GM12878 (cell line): ENCODE results near the gene EIF3D. TPM values are rescaled to one million over a fixed set of nuclear protein-coding genes. Genes with fewer than 3 reads are reported as not detected.

ENCODE experiments used
- BHLHE40 ChIP-seq, 2 experiments: fragments of 450-650 bp in 1 of 2; IDR thresholded peaks; 2 replicates each; pipeline ENCODE4 v1.6.1; 2011 to 2017; ENCODE audit warnings: low read depth in 2 of 2, borderline replicate concordance in 1 of 2, improper control_type of control experiment in 1 of 2, low read length in 1 of 2, mild to moderate bottlenecking in 1 of 2
- E2F4 ChIP-seq: IDR thresholded peaks from 2 replicates; pipeline ENCODE4 v1.6.1; 2012; ENCODE audit warnings: low read depth, low read length, improper control_type of control experiment
- E2F8 ChIP-seq: fragments of 450-650 bp; IDR thresholded peaks from 2 replicates; pipeline ENCODE4 v1.6.1; 2018; ENCODE audit warnings: mild to moderate bottlenecking, low read depth, moderate library complexity; ENCODE audit not compliant: partially characterized antibody
- IRF5 ChIP-seq: fragments of 450-650 bp; IDR thresholded peaks from 2 replicates; pipeline ENCODE4 v1.6.1; 2017; ENCODE audit warnings: borderline replicate concordance
- KAT2A ChIP-seq: conservative IDR thresholded peaks from 2 replicates; pipeline ENCODE4 v1.6.1; 2011; ENCODE audit warnings: low read depth, low read length; ENCODE audit not compliant: control insufficient read depth
- KDM1A ChIP-seq: fragments of 200-600 bp; sonication (generic); IDR thresholded peaks from 2 replicates; pipeline ENCODE4 v1.6.1; 2016; ENCODE audit warnings: borderline replicate concordance
- MAX ChIP-seq: IDR thresholded peaks from 2 replicates; pipeline ENCODE4 v1.6.1; 2012; ENCODE audit warnings: low read depth, low read length, improper control_type of control experiment
- PAX8 ChIP-seq: fragments of 450-650 bp; IDR thresholded peaks from 2 replicates; pipeline ENCODE4 v1.6.1; 2017; ENCODE audit warnings: mild to moderate bottlenecking, moderate library complexity
- SP1 ChIP-seq: IDR thresholded peaks from one replicate; pipeline ENCODE4 v1.6.1; 2011; ENCODE audit warnings: low read depth, low read length
- SRF ChIP-seq, 2 experiments: IDR thresholded peaks; 2 replicates each; pipeline ENCODE4 v1.6.1; 2011; ENCODE audit warnings: low read depth in 2 of 2, low read length in 2 of 2, mild to moderate bottlenecking in 1 of 2, moderate library complexity in 1 of 2
- STAT1 ChIP-seq: fragments of 450-650 bp; conservative IDR thresholded peaks from 2 replicates; pipeline ENCODE4 v1.6.1; 2014; ENCODE audit warnings: antibody characterized with exemption, mild to moderate bottlenecking
- SUPT20H ChIP-seq: IDR thresholded peaks from 2 replicates; pipeline ENCODE4 v1.6.1; 2011; ENCODE audit warnings: low read depth, mild to moderate bottlenecking, low read length, moderate library complexity, borderline replicate concordance; ENCODE audit not compliant: control insufficient read depth
- USF2 ChIP-seq: IDR thresholded peaks from 2 replicates; pipeline ENCODE4 v1.6.1; 2011; ENCODE audit warnings: low read depth, low read length, improper control_type of control experiment, borderline replicate concordance
- ZBED1 ChIP-seq: IDR thresholded peaks from 2 replicates; pipeline ENCODE4 v1.6.1; 2016; ENCODE audit warnings: borderline replicate concordance
- ZNF687 ChIP-seq: fragments of 450-650 bp; IDR thresholded peaks from 2 replicates; pipeline ENCODE4 v1.6.1; 2017; ENCODE audit warnings: mild to moderate bottlenecking, moderate library complexity
- polyA plus RNA-seq, 11 experiments: library from polyadenylated mRNA; depleted of rRNA in 4 of 11; unstranded in 6 of 11; stranded (reverse) in 5 of 11; fragments of >200 nt; fragmentation: Nextera tagmentation in 4 of 11; fragmentation: Illumina TruSeq in 1 of 11; extraction: Ambion mirVana in 4 of 11; extraction: Trizol in 1 of 11; gene quantifications; 1 replicate in 1 of 11; 2 replicates in 10 of 11; pipeline versions ENCODE4 v1.2.1 to v1.2.3, GENCODE V29; 2011 to 2016; ENCODE audit warnings: inconsistent platforms in 2 of 11, missing spikeins in 2 of 11, low read depth in 1 of 11
- total RNA-seq, 4 experiments: library from RNA; depleted of rRNA in 3 of 4; stranded (reverse); fragments of >200 nt in 3 of 4; fragmentation: Illumina TruSeq in 1 of 4; extraction: Trizol in 1 of 4; gene quantifications; 2 replicates each; pipeline versions ENCODE4 v1.2.1 to v1.2.3, GENCODE V29; 2013 to 2021

The EIF3D gene
- total and polyA plus RNA-seq, 10 of the 15 experiments (the other 5 are each of a cell fraction or from before 2014, with no cell fraction given): 240 to 558 (median 420) TPM

GRCh38 chr22:36506637-36507517 is 22.1 kb downstream of the EIF3D start, which contains the start of gene FOXRED2 (continued):
- TF ChIP-seq E2F4 (peak; percentile 70), BHLHE40 (IDR thresholded peaks at IDR 0.05; ENCODE audit: borderline replicate concordance in 1 of 2, low read depth in 2 of 2, low read length in 1 of 2) (peak; percentile 98 to 100), STAT1 (peak; percentile 81; the same call in 1 of the 2 replicates), ZNF687 (peak; percentile 99), IRF5 (no peak), USF2 (peak; percentile 72), PAX8 (no peak), SP1 (peak; percentile 73), SUPT20H (no peak), KDM1A (no peak), MAX (peak; percentile 87), E2F8 (no peak), KAT2A (no peak), ZBED1 (no peak), SRF (IDR thresholded peaks at IDR 0.05; ENCODE audit: low read depth in 2 of 2, low read length in 2 of 2) (0 out of 4 replicates have a peak, but pooled peaks of 1 of the 2 experiments have one; percentile 9)
